D721Med (cell line): ENCODE data around the gene FAM13C.

Experiments
- DNase-seq: peaks from one replicate; pipeline ENCODE4 v3.0.0; 2011; ENCODE audit warnings: low spot score; ENCODE audit not compliant: insufficient read length
- FAIRE-seq: peaks from 2 replicates; lab custom pipeline; 2011; peaks lifted over from hg19 to GRCh38; lab: Jason Lieb, UNC
- CTCF ChIP-seq: IDR thresholded peaks from 2 replicates; pipeline ENCODE4 v1.5.1; 2012; ENCODE audit warnings: mild to moderate bottlenecking, control low read depth; ENCODE audit not compliant: insufficient read depth; ENCODE audit errors: missing control alignments

The FAM13C gene

GRCh38 chr10:59346321-59346720 lies 16.0 kb downstream of the FAM13C start:
- no peak for TF ChIP-seq CTCF
- DNase-seq, result no peak
- no peak for FAIRE-seq

- FAIRE-seq, result no peak
- TF ChIP-seq CTCF, result no peak
Measured at GRCh38 chr10:59342723-59343122, 19.6 kb downstream of the FAM13C start.

GRCh38 chr10:59342000-59342399 lies 20.3 kb downstream of the FAM13C start:
- TF ChIP-seq CTCF, result no peak
- DNase-seq (no peak), FAIRE-seq (no peak)

More at GRCh38 chr10:59342723-59343122, 19.6 kb downstream of the FAM13C start:
- no peak for DNase-seq

- FAIRE-seq, result no peak
- no peak for TF ChIP-seq CTCF
- no peak for DNase-seq
Measured at GRCh38 chr10:59340285-59340684, 22.1 kb downstream of the FAM13C start.

DNA sequence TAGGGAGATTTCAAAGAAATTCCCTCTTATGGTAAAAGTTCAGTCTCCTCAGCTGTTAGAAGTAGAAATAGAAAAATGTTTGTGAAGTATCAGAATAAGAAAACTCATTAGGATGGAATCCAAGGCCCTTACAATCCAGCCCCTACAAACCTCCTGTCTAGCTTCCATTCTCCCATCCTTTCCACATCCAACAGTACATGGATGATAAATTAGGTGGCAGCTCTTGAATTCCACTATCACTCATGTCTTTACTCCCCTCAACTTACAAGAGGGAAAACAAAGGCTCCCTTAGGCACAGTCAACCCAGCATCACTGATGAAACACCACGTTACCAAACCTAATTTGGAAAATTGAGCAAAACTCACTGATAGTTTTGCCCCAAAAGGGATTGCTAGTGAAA lies 23.0 kb downstream of the FAM13C start:
- no peak for TF ChIP-seq CTCF
- no peak for FAIRE-seq
- DNase-seq, result no peak

DNA sequence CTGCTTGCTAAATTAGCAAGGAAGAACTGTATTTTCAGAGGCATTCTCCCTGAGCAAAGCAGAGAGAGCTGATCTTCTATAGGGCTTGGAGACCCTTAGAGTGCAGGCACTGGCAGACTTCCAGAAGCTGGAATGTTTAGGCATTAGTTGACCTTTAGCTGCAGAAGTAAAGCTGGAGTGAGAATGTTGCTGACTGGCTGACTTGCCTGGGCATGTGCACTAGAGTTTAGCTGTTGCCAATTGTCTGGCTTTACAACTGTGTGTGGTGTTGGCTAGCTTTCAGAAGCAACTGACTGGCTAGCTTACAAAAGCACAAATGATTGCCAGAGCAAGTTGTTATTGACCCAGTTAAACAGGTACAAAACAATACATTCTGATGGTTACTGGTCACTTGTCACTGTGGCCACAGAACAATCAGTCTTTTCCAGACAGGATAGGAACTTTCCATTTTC lies 25.1 kb downstream of the FAM13C start:
- TF ChIP-seq CTCF, result no peak
- FAIRE-seq, result no peak

DNA sequence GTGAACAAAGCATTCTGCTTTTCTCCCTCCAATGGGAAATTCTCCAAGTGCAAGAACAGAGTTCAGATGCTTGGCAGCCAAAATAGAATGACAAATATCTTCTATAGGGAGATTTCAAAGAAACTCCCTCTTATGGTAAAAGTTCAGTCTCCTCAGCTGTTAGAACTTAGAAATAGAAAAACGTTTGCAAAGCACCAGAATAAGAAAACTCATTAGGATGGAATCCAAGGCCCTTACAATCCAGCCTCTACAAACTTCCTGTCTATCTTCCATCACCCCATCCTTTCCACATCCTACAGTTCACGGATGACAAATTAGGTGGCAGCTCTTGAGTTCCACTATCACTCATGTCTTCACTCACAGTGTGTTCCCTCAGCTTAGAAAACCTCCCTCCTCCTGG lies 25.7 kb downstream of the FAM13C start:
- FAIRE-seq, result no peak
- no peak for DNase-seq
- no peak for TF ChIP-seq CTCF

More for the DNA sequence above, 25.1 kb downstream of the FAM13C start:
- DNase-seq, result no peak
